Neural cell (in vitro differentiated cells): ENCODE measurements around the gene FAM32A.

Source experiments
- CTCF ChIP-seq: fragments of 450-650 bp; IDR thresholded peaks from 2 replicates; pipeline ENCODE4 v1.5.1; 2014; ENCODE audit warnings: antibody characterized with exemption, mild to moderate bottlenecking, moderate library complexity; ENCODE audit not compliant: poor library complexity, severe bottlenecking
- POLR2AphosphoS5 ChIP-seq: IDR thresholded peaks from 2 replicates; pipeline ENCODE4 v1.6.1; 2012
- RAD21 ChIP-seq: fragments of 450-650 bp; conservative IDR thresholded peaks from 2 replicates; pipeline ENCODE4 v1.6.1; 2014; ENCODE audit warnings: antibody characterized with exemption, mild to moderate bottlenecking, moderate library complexity
- REST ChIP-seq: IDR thresholded peaks from 2 replicates; pipeline ENCODE4 v1.6.1; 2012; ENCODE audit warnings: borderline replicate concordance
- SMC3 ChIP-seq: fragments of 450-650 bp; conservative IDR thresholded peaks from 2 replicates; pipeline ENCODE4 v1.6.1; 2014; ENCODE audit warnings: antibody characterized with exemption, mild to moderate bottlenecking, moderate library complexity; ENCODE audit not compliant: poor library complexity
- TAF1 ChIP-seq: IDR thresholded peaks from 2 replicates; pipeline ENCODE4 v1.6.1; 2012; ENCODE audit warnings: low read depth

- TF ChIP-seq TAF1 (no peak), REST (no peak), POLR2AphosphoS5 (no peak), CTCF (no peak), SMC3 (no peak), RAD21 (no peak)
These were observed 9.3 kb upstream of the FAM32A start for GRCh38 chr19:16175954-16176353.
